HepG2 (cell line): ENCODE results near the gene CCDC116. TPM values are rescaled to one million over a fixed set of nuclear protein-coding genes. Genes with fewer than 3 reads are reported as not detected.

Experiments
- ATF3 ChIP-seq: sonication (generic); formaldehyde crosslinking; IDR thresholded peaks from 2 replicates; pipeline ENCODE4 v1.4.0; 2020; ENCODE audit warnings: missing genetic modification reagents
- CAMTA2 ChIP-seq: sonication (generic); formaldehyde crosslinking; IDR thresholded peaks from 2 replicates; pipeline ENCODE4 v1.4.0; 2020; ENCODE audit warnings: mild to moderate bottlenecking, missing genetic modification reagents, borderline replicate concordance
- FUBP1 ChIP-seq: sonication (generic); formaldehyde crosslinking; IDR thresholded peaks from 2 replicates; pipeline ENCODE4 v1.5.1; 2020; ENCODE audit warnings: missing genetic modification reagents, mild to moderate bottlenecking, borderline replicate concordance
- KLF13 ChIP-seq: sonication (generic); formaldehyde crosslinking; IDR thresholded peaks from 2 replicates; pipeline ENCODE4 v1.4.0; 2020; ENCODE audit warnings: mild to moderate bottlenecking, missing genetic modification reagents
- NFE2 ChIP-seq: sonication (generic); formaldehyde crosslinking; IDR thresholded peaks from 2 replicates; pipeline ENCODE4 v1.4.0; 2020; ENCODE audit warnings: missing genetic modification reagents
- SOX6 ChIP-seq, 2 experiments: fragments of 450-650 bp in 1 of 2; sonication (generic) in 1 of 2; formaldehyde crosslinking in 1 of 2; IDR thresholded peaks; 2 replicates each; pipeline versions ENCODE4 v1.4.0 to v1.6.1; 2017 to 2020; ENCODE audit warnings: antibody characterized with exemption in 1 of 2, mild to moderate bottlenecking in 1 of 2, missing genetic modification reagents in 1 of 2
- TRIM22 ChIP-seq: fragments of 450-650 bp; IDR thresholded peaks from 2 replicates; pipeline ENCODE4 v1.6.1; 2017
- ZNF34 ChIP-seq: sonication (generic); formaldehyde crosslinking; IDR thresholded peaks from 2 replicates; pipeline ENCODE4 v1.4.0; 2020; ENCODE audit warnings: mild to moderate bottlenecking, missing genetic modification reagents, borderline replicate concordance
- ZNF350 ChIP-seq: sonication (generic); formaldehyde crosslinking; IDR thresholded peaks from 2 replicates; pipeline ENCODE4 v1.4.0; 2020; ENCODE audit warnings: mild to moderate bottlenecking, low read depth, missing genetic modification reagents, borderline replicate concordance
- ZNF549 ChIP-seq: sonication (generic); formaldehyde crosslinking; IDR thresholded peaks from 2 replicates; pipeline ENCODE4 v1.5.0; 2020; ENCODE audit warnings: missing genetic modification reagents
- ZXDC ChIP-seq: sonication (generic); formaldehyde crosslinking; IDR thresholded peaks from 2 replicates; pipeline ENCODE4 v1.5.0; 2020; ENCODE audit warnings: mild to moderate bottlenecking, missing genetic modification reagents
- polyA plus RNA-seq, 8 experiments: library from polyadenylated mRNA; depleted of rRNA in 3 of 8; stranded (reverse) in 7 of 8; unstranded in 1 of 8; fragments of >200 nt; fragmentation: Illumina TruSeq in 4 of 8; extraction: Trizol in 4 of 8; gene quantifications; 2 replicates each; pipeline versions ENCODE4 v1.2.1 to v1.2.3, GENCODE V29; 2011 to 2016; ENCODE audit warnings: low read depth in 4 of 8, missing spikeins in 1 of 8, mixed read lengths in 1 of 8; ENCODE audit not compliant: insufficient read depth in 1 of 8
- total RNA-seq, 5 experiments: library from RNA; depleted of rRNA; stranded (reverse); fragments of >200 nt; fragmentation: Illumina TruSeq; extraction: Trizol; gene quantifications; 2 replicates each; pipeline ENCODE4 v1.2.3, GENCODE V29; 2016; ENCODE audit warnings: low read depth in 1 of 5
- TF ChIP-seq, protein P1 (sequence below): IDR thresholded peaks from 2 replicates; pipeline ENCODE4 v1.6.1; 2016; ENCODE audit warnings: low read depth, borderline replicate concordance
- TF ChIP-seq, protein P2 (sequence below): sonication (generic); formaldehyde crosslinking; IDR thresholded peaks from 2 replicates; pipeline ENCODE4 v1.5.1; 2020; ENCODE audit warnings: missing genetic modification reagents, mild to moderate bottlenecking, borderline replicate concordance

Gene CCDC116
- total and polyA plus RNA-seq, 2 of the 13 experiments (the other 11 are each of a cell fraction or from before 2014, with no cell fraction given): 0.15 to 0.33 TPM

GRCh38 chr22:21629255-21630149, 3.1 kb upstream of the CCDC116 start, which contains the start of gene YDJC (continued):
- TF ChIP-seq ZXDC (CRISPR knock-in tag) (no peak; the same call in 1 of the 2 replicates), CAMTA2 (CRISPR knock-in tag) (no peak), ATF3 (CRISPR knock-in tag) (0 out of 2 replicates have a peak, but pooled peaks have one; percentile 63), TRIM22 (no peak), KLF13 (CRISPR knock-in tag) (peak; percentile 81), ZNF350 (CRISPR knock-in tag) (peak; percentile 88), ZNF34 (CRISPR knock-in tag) (peak; percentile 85; the same call in 1 of the 2 replicates), FUBP1 (no peak), ZNF549 (0 out of 2 replicates have a peak, but pooled peaks have one; percentile 78), SOX6 (IDR thresholded peaks at IDR 0.05) (no peak), SOX6 (CRISPR knock-in tag; IDR thresholded peaks at IDR 0.05) (peak; percentile 73), NFE2 (CRISPR knock-in tag) (0 out of 2 replicates have a peak, but pooled peaks have one; percentile 57)
- TF ChIP-seq, protein P1, sequence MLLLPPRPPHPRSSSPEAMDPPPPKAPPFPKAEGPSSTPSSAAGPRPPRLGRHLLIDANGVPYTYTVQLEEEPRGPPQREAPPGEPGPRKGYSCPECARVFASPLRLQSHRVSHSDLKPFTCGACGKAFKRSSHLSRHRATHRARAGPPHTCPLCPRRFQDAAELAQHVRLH (CRISPR knock-in tag): peak; percentile 83; the same call in 1 of the 2 replicates
- TF ChIP-seq, protein P2, sequence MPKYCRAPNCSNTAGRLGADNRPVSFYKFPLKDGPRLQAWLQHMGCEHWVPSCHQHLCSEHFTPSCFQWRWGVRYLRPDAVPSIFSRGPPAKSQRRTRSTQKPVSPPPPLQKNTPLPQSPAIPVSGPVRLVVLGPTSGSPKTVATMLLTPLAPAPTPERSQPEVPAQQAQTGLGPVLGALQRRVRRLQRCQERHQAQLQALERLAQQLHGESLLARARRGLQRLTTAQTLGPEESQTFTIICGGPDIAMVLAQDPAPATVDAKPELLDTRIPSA (CRISPR knock-in tag): 0 out of 2 replicates have a peak, but pooled peaks have one; percentile 26
